AG09309 (cell line): ENCODE results near the gene TEX44.

ENCODE experiments used
- DNase-seq: peaks from one replicate; pipeline ENCODE4 v3.0.0-alpha.2; 2010; ENCODE audit warnings: low read depth
- H3K4me3 ChIP-seq: 2 replicates; pipeline ENCODE4 v1.5.1; 2011; ENCODE audit warnings: mild to moderate bottlenecking, low read depth, low read length, moderate library complexity; ENCODE audit not compliant: control insufficient read depth
- CTCF ChIP-seq: IDR thresholded peaks from 2 replicates; pipeline ENCODE4 v1.5.1; 2011; ENCODE audit warnings: mild to moderate bottlenecking, low read depth, low read length, inconsistent platforms; ENCODE audit not compliant: insufficient read depth, control insufficient read depth; ENCODE audit errors: missing control alignments

TEX44 gene

GRCh38 chr2:231592636-231593145 lies at the start of gene TEX44:
Gene TEX44 (plus strand): TSS chr2:231592864. CDS start chr2:231592952, 88 bp downstream.
- DNase-seq, result no peak
- TF ChIP-seq CTCF, result no peak
- H3K4me3 ChIP-seq, result no peak within 1 kb of the TSS

- TF ChIP-seq CTCF, result no peak
- no peak overlapping the region for H3K4me3 ChIP-seq
- peak; percentile 5 for DNase-seq
Observed at GRCh38 chr2:231545105-231545902, 47.4 kb upstream of the TEX44 start.

GRCh38 chr2:231546014-231546715 lies 46.5 kb upstream of the TEX44 start:
- TF ChIP-seq CTCF, result no peak
- H3K4me3 ChIP-seq, result no peak overlapping the region
- DNase-seq, result no peak

GRCh38 chr2:231547315-231548110 lies 45.2 kb upstream of the TEX44 start:
- H3K4me3 ChIP-seq, result no peak overlapping the region
- DNase-seq, result no peak
- TF ChIP-seq CTCF, result no peak

GRCh38 chr2:231548752-231549151 lies 43.9 kb upstream of the TEX44 start:
- TF ChIP-seq CTCF, result no peak
- H3K4me3 ChIP-seq, result no peak overlapping the region
- no peak for DNase-seq
